Measurements from ENCODE around the gene TSPYL6. TPM values are rescaled to one million over a fixed set of nuclear protein-coding genes. Genes with fewer than 3 reads are reported as not detected.

The TSPYL6 gene
- polyA plus RNA-seq, 1 of the 3 experiments (the other 2 are of a cell fraction): not detected

- Histone ChIP-seq H2AFZ (ENCODE audit: low read depth) (no peak overlapping the region), H3K36me3 (replicated peaks in 1 of 2; ENCODE audit: control insufficient read depth in 1 of 2, insufficient read depth in 2 of 2, low read length in 1 of 2) (no peaks in the 10 kb centered on the region), H3K4me2 (no peak overlapping the region), H3K27ac (ENCODE audit: low read depth in 2 of 2, low read length in 1 of 2) (no peak overlapping the region), H3K9me2 (no peaks in the 10 kb centered on the region), H3K4me3 (ENCODE audit: low read depth in 2 of 2, low read length in 1 of 2) (no peak overlapping the region), H4K20me1 (ENCODE audit: insufficient read depth) (no peaks in the 10 kb centered on the region), H3F3A (replicated peaks; ENCODE audit: insufficient read depth) (peaks cover 2% of the 10 kb centered on the region), H3K4me1 (ENCODE audit: control insufficient read depth in 1 of 2, insufficient read depth in 2 of 2, low read depth in 1 of 2, low read length in 1 of 2) (peaks cover 3 to 4% of the 10 kb centered on the region in 2 experiments; a peak in 3 of 4 replicates), H3K79me2 (ENCODE audit: insufficient read depth) (no peaks in the 10 kb centered on the region), H3K27me3 (ENCODE audit: insufficient read depth) (no peaks in the 10 kb centered on the region), H3K9ac (no peak overlapping the region), H3K9me3 (no peaks in the 10 kb centered on the region)
- TF ChIP-seq CHD2 (IDR thresholded peaks at IDR 0.05; ENCODE audit: low read length, partially characterized antibody): no peak
- no peak for TF ChIP-seq USF2 (IDR thresholded peaks at IDR 0.05; ENCODE audit: borderline replicate concordance, low read depth, low read length)
- no peak for TF ChIP-seq TEAD4 (IDR thresholded peaks at IDR 0.05; ENCODE audit: borderline replicate concordance, insufficient read depth)
- no peak for TF ChIP-seq CTCF (IDR thresholded peaks at IDR 0.05)
- TF ChIP-seq RCOR1 (IDR thresholded peaks at IDR 0.05; ENCODE audit: low read length): no peak
- no peak for TF ChIP-seq FOSL2 (IDR thresholded peaks at IDR 0.05; ENCODE audit: borderline replicate concordance, low read depth)
- TF ChIP-seq SIN3A (IDR thresholded peaks at IDR 0.05; ENCODE audit: borderline replicate concordance, low read depth, low read length): no peak
- no peak for TF ChIP-seq GABPA (IDR thresholded peaks at IDR 0.05; ENCODE audit: low read depth)
- no peak for TF ChIP-seq JUND (IDR thresholded peaks at IDR 0.05)
- TF ChIP-seq MXI1 (IDR thresholded peaks at IDR 0.05; ENCODE audit: low read depth, low read length): no peak
- TF ChIP-seq, protein P1, sequence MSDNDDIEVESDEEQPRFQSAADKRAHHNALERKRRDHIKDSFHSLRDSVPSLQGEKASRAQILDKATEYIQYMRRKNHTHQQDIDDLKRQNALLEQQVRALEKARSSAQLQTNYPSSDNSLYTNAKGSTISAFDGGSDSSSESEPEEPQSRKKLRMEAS (IDR thresholded peaks at IDR 0.05; ENCODE audit: low read depth): no peak
- TF ChIP-seq NFIC (IDR thresholded peaks at IDR 0.05; ENCODE audit: borderline replicate concordance): no peak
- TF ChIP-seq EZH2phosphoT487 (IDR thresholded peaks at IDR 0.05; ENCODE audit: borderline replicate concordance, low read depth): no peak
- TF ChIP-seq, protein P2, sequence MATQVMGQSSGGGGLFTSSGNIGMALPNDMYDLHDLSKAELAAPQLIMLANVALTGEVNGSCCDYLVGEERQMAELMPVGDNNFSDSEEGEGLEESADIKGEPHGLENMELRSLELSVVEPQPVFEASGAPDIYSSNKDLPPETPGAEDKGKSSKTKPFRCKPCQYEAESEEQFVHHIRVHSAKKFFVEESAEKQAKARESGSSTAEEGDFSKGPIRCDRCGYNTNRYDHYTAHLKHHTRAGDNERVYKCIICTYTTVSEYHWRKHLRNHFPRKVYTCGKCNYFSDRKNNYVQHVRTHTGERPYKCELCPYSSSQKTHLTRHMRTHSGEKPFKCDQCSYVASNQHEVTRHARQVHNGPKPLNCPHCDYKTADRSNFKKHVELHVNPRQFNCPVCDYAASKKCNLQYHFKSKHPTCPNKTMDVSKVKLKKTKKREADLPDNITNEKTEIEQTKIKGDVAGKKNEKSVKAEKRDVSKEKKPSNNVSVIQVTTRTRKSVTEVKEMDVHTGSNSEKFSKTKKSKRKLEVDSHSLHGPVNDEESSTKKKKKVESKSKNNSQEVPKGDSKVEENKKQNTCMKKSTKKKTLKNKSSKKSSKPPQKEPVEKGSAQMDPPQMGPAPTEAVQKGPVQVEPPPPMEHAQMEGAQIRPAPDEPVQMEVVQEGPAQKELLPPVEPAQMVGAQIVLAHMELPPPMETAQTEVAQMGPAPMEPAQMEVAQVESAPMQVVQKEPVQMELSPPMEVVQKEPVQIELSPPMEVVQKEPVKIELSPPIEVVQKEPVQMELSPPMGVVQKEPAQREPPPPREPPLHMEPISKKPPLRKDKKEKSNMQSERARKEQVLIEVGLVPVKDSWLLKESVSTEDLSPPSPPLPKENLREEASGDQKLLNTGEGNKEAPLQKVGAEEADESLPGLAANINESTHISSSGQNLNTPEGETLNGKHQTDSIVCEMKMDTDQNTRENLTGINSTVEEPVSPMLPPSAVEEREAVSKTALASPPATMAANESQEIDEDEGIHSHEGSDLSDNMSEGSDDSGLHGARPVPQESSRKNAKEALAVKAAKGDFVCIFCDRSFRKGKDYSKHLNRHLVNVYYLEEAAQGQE (IDR thresholded peaks at IDR 0.05; ENCODE audit: low read depth, low read length): no peak
- no peak for TF ChIP-seq GATA2 (CRISPR knock-in tag; IDR thresholded peaks at IDR 0.05)
- no peak for TF ChIP-seq RAD21 (IDR thresholded peaks at IDR 0.05; ENCODE audit: low read length)
- TF ChIP-seq TAF1 (IDR thresholded peaks at IDR 0.05; ENCODE audit: borderline replicate concordance, low read depth, low read length): no peak
- no peak for TF ChIP-seq RXRA (IDR thresholded peaks at IDR 0.05; ENCODE audit: borderline replicate concordance, low read depth)
- TF ChIP-seq POLR2AphosphoS5 (IDR thresholded peaks at IDR 0.05; ENCODE audit: low read depth, low read length): no peak
- 29% methylated on average over 4 of the region's 4 CpGs for WGBS (ENCODE audit: low lambda C conversion rate)
- ChIA-PET CTCF (interaction anchor here (1.1 kb wide), 1 partner anchor 82 kb away, joined by 3 read pairs; no protein-coding TSS in a partner anchor), POLR2A (no interaction called here)
- DNase-seq: no peak
Observed at GRCh38 chr2:54233832-54234649, 22.0 kb downstream of the TSPYL6 start.

All from SK-N-SH (cell line).